ENCODE results near the gene PALM. TPM values are rescaled to one million over a fixed set of nuclear protein-coding genes. Genes with fewer than 3 reads are reported as not detected.

The PALM gene
- total RNA-seq, 4 donors from 2014 or later = 7.5 to 33.8 (median 21.6) TPM

DNA sequence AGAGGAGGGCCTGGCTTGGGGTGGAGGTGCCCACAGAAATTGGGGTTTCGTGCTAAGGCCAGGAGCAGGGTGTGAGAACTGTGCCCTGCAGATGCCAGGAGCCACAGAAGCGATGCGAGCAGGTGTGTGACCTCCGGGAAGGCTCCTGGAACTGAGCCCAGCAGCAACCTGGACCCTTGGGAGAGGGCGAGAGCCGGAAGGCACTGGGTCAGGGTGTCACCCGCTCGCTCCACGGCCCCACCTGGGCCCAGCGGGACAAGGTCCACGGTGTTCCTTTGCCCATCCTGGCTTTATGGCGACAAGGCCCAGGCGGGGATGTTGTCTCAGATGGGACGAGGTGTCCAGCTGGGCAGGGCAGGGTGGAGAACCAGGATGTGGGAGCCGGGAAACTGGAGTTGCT is 46.3 kb downstream of the PALM start:
- H3K27me3 ChIP-seq = no peaks in the 10 kb centered on the region
- no peak for TF ChIP-seq CTCF (IDR thresholded peaks at IDR 0.05)
- TF ChIP-seq POLR2A (IDR thresholded peaks at IDR 0.05) = peak; percentile 79 to 91
- H3K9me3 ChIP-seq = peaks cover 0 to 14% (median 0%) of the 10 kb centered on the region in 4 donors
- H3K27ac ChIP-seq = peak overlapping the region in 3 of 4 donors; percentile 98 to 99 (median 98)
- H3K4me1 ChIP-seq = peaks cover 0 to 27% (median 0%) of the 10 kb centered on the region in 4 donors
- H3K36me3 ChIP-seq = peaks cover 0 to 31% (median 0%) of the 10 kb centered on the region in 3 donors
- peak overlapping the region in 2 of 4 donors; percentile 58 to 63 for H3K4me3 ChIP-seq
- DNase-seq = peak in 2 of 3 donors; percentile 92 to 96

DNA sequence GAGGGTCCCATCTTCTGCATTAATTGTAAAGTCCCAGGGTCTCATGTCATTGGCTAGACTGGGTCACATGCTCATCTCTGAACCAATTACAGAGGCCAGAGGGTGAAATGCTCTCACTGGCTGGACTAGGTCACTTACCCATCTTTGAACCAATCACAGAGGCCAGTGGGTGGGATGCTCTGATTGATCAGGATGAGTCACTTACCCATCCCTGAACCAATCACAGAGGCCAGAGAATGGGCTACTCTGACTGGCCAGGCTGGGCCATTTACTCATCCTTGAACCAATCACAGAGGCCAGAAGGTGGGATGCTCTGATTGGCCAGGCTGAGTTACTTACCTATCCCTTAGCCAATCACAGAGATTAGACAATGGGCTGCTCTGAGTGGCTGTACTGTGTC is 47.5 kb downstream of the PALM start:
- Histone ChIP-seq H3K27ac (peak overlapping the region in 2 of 4 donors; percentile 98 to 99), H3K36me3 (peaks cover 0 to 43% (median 0%) of the 10 kb centered on the region in 3 donors), H3K9me3 (peaks cover 0 to 14% (median 0%) of the 10 kb centered on the region in 4 donors), H3K4me1 (peaks cover 0 to 27% (median 0%) of the 10 kb centered on the region in 4 donors), H3K27me3 (no peaks in the 10 kb centered on the region), H3K4me3 (peak overlapping the region in 1 of 4 donors; percentile 34)
- TF ChIP-seq POLR2A (IDR thresholded peaks at IDR 0.05) (no peak), CTCF (IDR thresholded peaks at IDR 0.05) (no peak)
- peak in 1 of 3 donors; percentile 71 for DNase-seq

DNA sequence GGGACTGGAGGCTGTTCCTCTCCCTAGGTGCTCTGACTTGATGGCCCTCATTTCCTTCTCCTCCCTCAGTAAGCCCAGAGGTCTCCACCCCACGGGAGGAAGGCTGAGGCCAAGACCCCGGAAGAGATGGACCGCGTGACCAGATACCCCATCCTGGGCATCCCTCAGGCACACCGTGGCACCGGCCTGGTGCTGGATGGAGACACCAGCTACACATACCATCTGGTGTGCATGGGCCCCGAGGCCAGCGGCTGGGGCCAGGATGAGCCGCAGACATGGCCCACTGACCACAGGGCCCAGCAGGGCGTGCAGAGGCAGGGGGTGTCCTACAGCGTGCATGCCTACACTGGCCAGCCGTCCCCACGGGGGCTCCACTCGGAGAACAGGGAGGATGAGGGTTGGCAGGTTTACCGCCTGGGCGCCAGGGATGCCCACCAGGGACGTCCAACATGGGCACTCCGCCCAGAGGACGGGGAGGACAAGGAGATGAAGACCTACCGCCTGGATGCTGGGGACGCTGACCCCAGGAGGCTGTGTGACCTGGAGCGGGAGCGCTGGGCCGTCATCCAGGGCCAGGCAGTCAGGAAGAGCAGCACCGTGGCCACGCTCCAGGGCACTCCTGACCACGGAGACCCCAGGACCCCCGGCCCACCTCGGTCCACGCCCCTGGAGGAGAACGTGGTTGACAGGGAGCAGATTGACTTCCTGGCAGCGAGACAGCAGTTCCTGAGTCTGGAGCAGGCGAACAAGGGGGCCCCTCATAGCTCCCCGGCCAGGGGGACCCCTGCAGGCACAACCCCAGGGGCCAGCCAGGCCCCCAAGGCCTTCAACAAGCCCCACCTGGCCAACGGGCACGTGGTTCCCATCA is 48.3 kb downstream of the PALM start:
- Histone ChIP-seq H3K9me3 (peaks cover 0 to 14% (median 0%) of the 10 kb centered on the region in 4 donors), H3K27me3 (no peaks in the 10 kb centered on the region), H3K4me1 (peaks cover 0 to 27% (median 0%) of the 10 kb centered on the region in 4 donors), H3K27ac (peak overlapping the region in 1 of 4 donors; percentile 98), H3K4me3 (peak overlapping the region in 1 of 4 donors; percentile 17), H3K36me3 (peaks cover 0 to 51% (median 0%) of the 10 kb centered on the region in 3 donors)
- DNase-seq = no peak
- no peak for TF ChIP-seq CTCF (IDR thresholded peaks at IDR 0.05)
- TF ChIP-seq POLR2A (IDR thresholded peaks at IDR 0.05) = no peak

DNA sequence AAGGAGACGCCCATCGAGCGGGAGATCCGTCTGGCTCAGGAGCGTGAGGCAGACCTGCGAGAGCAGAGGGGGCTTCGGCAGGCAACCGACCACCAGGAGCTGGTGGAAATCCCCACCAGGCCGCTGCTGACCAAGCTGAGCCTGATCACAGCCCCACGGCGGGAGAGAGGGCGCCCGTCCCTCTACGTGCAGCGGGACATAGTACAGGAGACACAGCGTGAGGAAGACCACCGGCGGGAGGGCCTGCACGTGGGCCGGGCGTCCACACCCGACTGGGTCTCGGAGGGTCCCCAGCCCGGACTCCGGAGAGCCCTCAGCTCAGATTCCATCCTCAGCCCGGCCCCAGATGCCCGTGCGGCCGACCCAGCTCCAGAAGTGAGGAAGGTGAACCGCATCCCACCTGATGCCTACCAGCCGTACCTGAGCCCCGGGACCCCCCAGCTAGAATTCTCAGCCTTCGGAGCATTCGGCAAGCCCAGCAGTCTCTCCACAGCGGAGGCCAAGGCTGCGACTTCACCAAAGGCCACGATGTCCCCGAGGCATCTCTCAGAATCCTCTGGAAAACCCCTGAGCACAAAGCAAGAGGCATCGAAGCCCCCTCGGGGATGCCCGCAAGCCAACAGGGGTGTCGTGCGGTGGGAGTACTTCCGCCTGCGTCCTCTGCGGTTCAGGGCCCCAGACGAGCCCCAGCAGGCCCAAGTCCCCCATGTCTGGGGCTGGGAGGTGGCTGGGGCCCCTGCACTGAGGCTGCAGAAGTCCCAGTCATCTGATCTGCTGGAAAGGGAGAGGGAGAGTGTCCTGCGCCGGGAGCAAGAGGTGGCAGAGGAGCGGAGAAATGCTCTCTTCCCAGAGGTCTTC is 49.3 kb downstream of the PALM start:
- H3K4me3 ChIP-seq = peak overlapping the region in 1 of 4 donors; percentile 17
- peaks cover 0 to 27% (median 0%) of the 10 kb centered on the region in 4 donors for H3K4me1 ChIP-seq
- peak in 1 of 3 donors; percentile 43 for DNase-seq
- H3K9me3 ChIP-seq = peaks cover 0 to 14% (median 0%) of the 10 kb centered on the region in 4 donors
- TF ChIP-seq POLR2A (IDR thresholded peaks at IDR 0.05) (no peak), CTCF (IDR thresholded peaks at IDR 0.05) (no peak)
- H3K36me3 ChIP-seq = peaks cover 0 to 61% (median 0%) of the 10 kb centered on the region in 3 donors
- H3K27ac ChIP-seq = no peak overlapping the region
- H3K27me3 ChIP-seq = no peaks in the 10 kb centered on the region

DNA sequence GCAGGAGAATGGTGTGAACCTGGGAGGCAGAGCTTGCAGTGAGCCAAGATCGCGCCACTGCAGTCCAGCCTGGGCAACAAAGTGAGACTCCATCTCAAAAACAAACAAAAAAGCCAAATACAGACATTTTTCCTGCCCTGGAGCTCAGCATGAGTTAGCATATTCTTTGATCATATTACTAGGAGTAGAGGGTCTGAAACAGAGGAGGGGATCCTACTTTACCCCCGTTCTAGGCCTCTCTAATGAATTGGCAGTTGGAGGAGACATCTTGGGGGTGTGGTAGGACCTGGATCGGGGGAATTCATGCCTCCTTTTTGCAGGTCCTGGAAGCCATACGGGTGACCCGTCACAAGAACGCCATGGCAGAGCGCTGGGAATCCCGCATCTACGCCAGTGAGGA is 54.4 kb downstream of the PALM start:
- Histone ChIP-seq H3K36me3 (peaks cover 0 to 52% (median 0%) of the 10 kb centered on the region in 3 donors), H3K9me3 (peaks cover 0 to 9% (median 0%) of the 10 kb centered on the region in 4 donors), H3K4me1 (peaks cover 0 to 2% (median 0%) of the 10 kb centered on the region in 4 donors), H3K27me3 (no peaks in the 10 kb centered on the region), H3K4me3 (no peak overlapping the region), H3K27ac (no peak overlapping the region)
- DNase-seq = no peak
- TF ChIP-seq CTCF (IDR thresholded peaks at IDR 0.05) (no peak), POLR2A (IDR thresholded peaks at IDR 0.05) (no peak)
